ENCODE data around the gene NPTXR. TPM values are rescaled to one million over a fixed set of nuclear protein-coding genes. Genes with fewer than 3 reads are reported as not detected.

Gene NPTXR
- total RNA-seq, 1 donor from 2014 or later: 10.6 TPM

DNA sequence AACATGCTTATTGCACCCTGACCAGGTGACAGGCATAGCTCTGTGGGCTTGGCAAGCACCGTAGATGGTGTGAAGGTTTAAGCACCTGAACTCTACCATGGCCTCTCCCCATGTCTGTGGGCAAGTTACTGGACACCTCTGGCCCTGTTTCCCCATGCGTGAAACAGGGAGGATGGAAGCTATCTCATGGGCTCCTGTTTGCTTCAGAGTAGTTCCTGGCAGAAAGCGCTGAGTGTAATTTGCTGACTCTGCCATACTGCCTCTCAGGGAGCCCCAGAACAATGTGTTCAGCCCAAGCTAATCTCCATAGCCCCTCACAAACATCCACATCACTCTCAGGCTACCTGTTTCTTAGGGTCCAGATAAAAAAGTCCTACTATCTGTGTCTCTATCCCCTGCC lies 25.8 kb upstream of the NPTXR start:
- FAIRE-seq: no peak
- no peak for DNase-seq (ENCODE audit: low spot score in 2 of 2)

DNA sequence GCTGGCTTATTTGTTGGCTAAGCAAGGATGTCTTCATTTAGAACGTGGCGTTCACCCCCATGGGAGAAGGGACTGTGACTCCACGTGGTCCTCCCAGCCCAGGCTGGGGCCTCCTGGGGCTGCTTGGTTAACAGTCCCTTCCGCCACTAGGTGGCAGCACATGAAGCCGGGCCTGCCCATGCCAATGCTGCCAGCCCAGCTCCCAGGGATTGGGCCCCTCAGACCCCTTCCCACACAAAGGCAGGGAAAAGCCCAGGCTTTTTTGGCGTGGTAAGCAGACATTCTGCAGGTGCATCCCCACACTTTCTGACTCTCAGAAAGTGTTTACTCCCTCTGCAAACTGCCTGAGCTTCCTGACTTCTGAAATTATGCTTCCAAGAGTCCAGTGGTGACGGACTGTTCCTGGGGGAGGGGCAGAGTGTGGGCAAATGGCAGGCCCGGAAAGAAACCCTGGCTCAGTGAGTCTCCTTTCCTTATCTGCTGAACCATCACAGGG lies 25.1 kb upstream of the NPTXR start:
- DNase-seq (ENCODE audit: low spot score in 2 of 2) (peak; percentile 79 to 82), FAIRE-seq (no peak)

DNA sequence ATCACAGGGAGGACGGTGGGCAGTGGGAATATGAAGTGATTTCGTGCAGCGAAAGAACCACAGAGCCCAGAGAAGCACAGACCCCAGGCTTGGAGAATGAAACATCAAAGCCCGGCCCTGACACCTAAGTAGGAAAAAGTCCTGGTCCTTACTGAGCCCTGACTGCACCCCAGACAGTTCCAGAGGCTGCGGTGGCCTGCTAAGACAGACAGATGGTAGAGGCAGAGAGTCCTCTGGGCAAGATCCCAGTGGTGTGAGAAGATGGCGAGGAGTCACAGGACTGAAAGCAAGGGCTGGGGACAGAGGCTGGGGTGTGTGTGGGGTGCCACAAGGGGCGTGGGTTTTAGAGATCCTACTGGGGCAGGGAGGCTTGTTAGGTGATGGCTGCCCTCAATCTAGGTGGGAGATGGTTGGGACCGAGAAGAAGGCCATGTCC lies 24.5 kb upstream of the NPTXR start:
- DNase-seq (ENCODE audit: low spot score in 2 of 2): no peak

DNA sequence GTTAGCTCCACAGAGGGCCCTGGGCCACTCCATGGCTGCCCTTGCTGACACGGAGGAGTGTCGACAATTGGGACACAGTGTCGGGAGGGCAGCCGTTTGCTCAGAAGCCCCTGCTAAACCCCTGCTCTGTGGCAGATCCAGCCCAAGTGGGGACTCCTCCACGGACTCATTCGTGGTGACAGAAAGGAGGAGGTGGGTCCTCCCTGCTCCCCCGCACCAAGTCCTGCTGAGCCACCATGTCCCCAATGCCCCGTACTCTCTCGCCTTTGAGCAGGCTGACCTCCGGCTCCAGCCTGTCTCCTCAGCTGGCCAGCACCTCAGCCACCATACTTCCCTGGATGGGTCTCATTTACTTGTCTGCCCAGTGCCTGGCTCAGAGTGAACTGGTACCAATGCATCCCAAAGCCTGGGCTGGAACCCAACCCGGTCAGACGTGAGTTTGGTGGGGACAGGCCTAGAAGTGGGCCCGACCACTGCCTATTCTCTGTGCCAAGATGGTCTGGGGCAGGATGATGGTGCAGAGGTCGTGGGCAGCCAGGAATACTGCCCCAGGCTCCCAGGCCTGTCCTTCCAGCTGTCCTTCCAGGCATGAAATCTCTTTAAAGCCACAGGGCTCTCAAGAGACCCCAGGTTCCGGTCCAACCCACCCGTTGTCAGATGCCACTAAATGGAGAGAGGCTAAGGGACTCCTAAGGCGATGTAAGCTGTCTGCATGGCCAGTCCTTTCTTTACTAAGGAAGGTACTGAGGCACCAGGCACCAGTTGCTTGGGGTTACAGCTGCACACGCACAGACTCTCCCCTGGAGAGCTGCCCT lies 23.9 kb upstream of the NPTXR start:
- DNase-seq (ENCODE audit: low spot score in 2 of 2) (no peak), FAIRE-seq (no peak)

More for the DNA sequence above, 24.5 kb upstream of the NPTXR start:
- no peak for FAIRE-seq

DNA sequence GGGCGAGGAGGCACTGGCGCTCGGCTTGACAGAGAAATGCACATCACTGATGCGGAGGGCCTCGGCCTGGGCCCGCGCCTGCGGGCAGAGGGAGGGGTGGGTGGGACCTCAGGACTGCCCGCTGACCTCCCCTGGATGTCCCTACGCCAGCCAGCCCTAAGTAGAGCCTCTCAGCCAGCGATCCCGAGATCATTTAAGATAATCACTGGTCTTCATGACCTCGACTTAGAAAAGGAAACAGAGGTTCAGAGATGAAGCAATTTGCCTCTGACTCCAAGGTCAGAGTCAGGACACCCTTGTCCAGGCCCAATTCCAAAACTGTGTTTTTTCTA lies 23.3 kb upstream of the NPTXR start:
- FAIRE-seq (no peak), DNase-seq (ENCODE audit: low spot score in 2 of 2) (no peak)

DNA sequence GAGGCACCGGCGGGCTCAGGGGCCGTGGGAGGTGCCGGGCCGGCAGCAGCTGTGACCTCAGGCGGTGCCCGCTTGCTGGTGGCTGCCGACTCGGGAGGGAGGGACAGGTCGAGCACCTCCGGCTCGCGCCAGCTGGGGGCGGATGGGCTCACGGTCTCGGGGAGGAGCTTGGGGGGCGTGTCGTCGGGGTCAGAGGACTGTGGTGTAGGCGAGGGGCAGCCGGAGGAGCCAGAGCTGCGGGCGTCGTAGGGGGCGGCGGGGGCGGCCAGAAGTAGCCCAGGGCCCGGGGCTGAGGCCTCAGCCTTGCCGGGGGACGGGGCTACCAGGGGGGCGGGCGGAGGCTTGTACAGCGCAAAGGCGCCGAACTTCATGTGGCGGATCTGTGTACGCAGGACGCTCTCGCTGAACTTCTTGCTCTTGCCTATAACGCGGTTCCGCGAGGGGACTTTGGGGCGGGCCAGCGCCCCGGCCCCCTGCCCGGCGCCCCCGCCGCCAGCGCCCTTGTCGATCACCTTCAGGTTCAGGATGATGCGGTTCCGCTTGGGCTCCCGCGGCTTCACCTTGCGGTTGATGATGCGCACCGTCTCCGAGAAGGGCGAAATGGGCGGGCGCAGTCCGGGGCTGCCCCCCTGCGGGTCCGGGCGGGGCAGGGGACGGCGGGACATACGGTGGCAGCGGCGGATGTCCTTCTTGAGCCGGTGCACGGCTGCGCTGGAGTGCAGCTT lies 22.7 kb upstream of the NPTXR start:
- DNase-seq (ENCODE audit: low spot score in 2 of 2) (no peak), FAIRE-seq (no peak)

DNA sequence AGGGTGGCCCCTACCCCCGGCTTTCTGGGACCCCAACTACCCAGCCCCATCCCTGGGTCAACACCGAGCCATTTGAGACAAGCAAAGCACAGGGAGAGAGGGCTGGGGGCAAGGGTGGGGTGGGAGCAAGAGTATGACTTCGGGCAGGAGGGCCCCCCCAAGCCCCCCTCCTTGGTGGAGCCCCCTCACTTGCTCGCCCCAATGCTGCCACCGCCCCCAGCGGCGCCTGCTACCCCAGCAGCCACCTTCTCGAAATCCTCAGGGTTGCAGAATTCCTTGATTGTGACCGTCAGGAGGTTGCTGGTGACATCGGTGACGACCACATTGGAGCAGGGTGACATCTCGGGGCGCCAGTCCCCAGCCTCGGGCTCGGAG lies 22.2 kb upstream of the NPTXR start:
- no peak for DNase-seq (ENCODE audit: low spot score in 2 of 2)
- FAIRE-seq: no peak

DNA sequence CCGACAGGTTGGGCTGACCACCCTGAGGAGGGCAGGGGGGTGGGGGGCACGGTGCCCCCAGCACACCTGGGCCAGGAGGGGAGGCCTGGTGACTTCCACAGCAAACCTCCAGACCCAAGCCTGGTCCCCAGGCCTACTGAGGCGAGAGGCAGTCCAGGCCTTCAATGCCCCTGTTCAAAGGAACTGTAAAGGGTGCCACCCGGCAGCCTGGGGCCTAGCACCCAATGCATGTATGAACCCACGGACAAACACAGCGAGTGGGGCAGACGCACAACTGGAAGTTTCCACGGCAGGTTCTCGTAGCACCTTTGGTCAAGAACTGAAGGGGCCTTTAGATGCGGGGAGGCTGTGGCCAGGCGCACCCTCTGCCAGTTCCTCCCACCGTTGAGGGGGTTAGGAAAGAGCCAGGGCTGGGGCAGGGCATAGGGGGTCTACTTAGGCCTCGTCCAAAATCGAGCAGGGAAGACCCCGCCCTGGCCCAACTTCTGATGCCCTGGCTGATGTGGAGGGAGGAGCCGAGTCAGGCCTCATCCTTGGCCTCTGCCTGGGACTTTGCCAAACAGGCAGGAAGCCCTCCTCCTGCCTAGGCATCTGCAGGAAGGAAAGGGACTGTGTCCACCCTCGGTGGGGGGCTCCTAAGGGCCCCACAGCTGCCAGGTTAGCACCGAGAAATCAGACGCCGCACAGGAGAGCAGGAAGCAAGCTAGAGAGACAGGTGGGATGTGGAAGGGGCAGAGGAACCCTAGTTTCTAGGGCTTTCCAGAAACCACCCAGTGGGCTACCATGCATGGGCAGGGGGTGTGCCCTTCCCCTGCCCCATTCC lies 21.6 kb upstream of the NPTXR start:
- no peak for FAIRE-seq
- DNase-seq (ENCODE audit: low spot score in 2 of 2): no peak

- FAIRE-seq: no peak
Measured at GRCh38 chr22:38864361-38865191, 20.7 kb upstream of the NPTXR start.

GRCh38 chr22:38863531-38864131 lies 19.8 kb upstream of the NPTXR start:
- no peak for FAIRE-seq
- DNase-seq (ENCODE audit: low spot score in 2 of 2): no peak

More at GRCh38 chr22:38864361-38865191, 20.7 kb upstream of the NPTXR start:
- no peak for DNase-seq (ENCODE audit: low spot score in 2 of 2)

- DNase-seq (ENCODE audit: low spot score in 2 of 2): no peak
- FAIRE-seq: no peak
Measured at GRCh38 chr22:38862375-38863329, 18.8 kb upstream of the NPTXR start.

- DNase-seq (ENCODE audit: low spot score in 2 of 2) (no peak), FAIRE-seq (no peak)
Measured at GRCh38 chr22:38861927-38862326, 18.1 kb upstream of the NPTXR start.

DNA sequence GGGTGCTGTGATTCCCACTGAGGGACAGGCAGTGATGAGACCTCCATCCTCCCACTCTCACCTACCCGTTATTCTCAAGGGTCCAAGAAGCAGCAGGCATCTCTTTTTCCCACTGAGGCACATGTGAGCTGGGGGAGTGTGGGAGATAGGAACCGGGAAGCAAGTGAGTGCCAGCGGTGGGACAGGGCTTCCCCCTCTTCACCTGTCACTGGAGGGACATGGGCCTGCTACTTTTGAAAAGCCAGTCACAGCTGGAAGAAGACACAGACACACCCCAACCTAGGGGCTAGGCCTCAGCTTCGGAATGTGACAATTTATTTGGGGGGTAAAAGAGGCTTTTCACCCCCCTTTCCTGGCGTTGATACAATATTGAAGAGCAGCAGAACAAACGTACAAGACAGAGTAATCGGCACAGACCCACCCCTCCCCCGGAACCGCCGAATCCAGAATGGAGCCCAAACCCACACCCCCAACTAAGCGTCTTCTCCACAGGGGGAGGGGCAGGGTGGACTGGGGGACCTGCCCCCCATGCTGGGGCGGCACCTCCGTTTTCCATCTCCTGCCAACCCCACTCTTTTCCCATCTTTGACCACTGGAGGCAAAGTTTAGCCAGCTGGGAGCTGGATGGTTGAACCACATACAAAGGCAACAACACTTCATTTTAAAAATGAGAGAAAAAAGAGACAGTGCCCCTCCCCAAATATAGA lies 17.5 kb upstream of the NPTXR start:
- FAIRE-seq (no peak), DNase-seq (ENCODE audit: low spot score in 2 of 2) (no peak)

- FAIRE-seq (no peak), DNase-seq (ENCODE audit: low spot score in 2 of 2) (no peak)
Measured at GRCh38 chr22:38860283-38861169, 16.7 kb upstream of the NPTXR start.

GRCh38 chr22:38859581-38860282 lies 15.9 kb upstream of the NPTXR start:
- FAIRE-seq (no peak), DNase-seq (ENCODE audit: low spot score in 2 of 2) (no peak)

GRCh38 chr22:38858492-38858891 lies 14.7 kb upstream of the NPTXR start:
- no peak for FAIRE-seq

More at GRCh38 chr22:38858492-38858891, 14.7 kb upstream of the NPTXR start:
- no peak for DNase-seq (ENCODE audit: low spot score in 2 of 2)
